ENCODE measurements around the gene MRPS6.

Gene MRPS6

GRCh38 chr21:34143685-34144182 is 70.4 kb downstream of the MRPS6 start:
- peaks cover 20% of the 10 kb centered on the region for H3K36me3 ChIP-seq (ENCODE audit: insufficient read depth, low read length)
- H3K27ac ChIP-seq (ENCODE audit: low read depth, low read length) = no peak overlapping the region
- no peaks in the 10 kb centered on the region for H3K27me3 ChIP-seq (ENCODE audit: control insufficient read depth in 1 of 2, insufficient read depth in 2 of 2, low read length in 2 of 2)
- peaks cover 26% of the 10 kb centered on the region for H3K4me1 ChIP-seq (ENCODE audit: insufficient read depth, low read length)
- H3K9ac ChIP-seq (ENCODE audit: low read length) = no peak overlapping the region
- H3K9me3 ChIP-seq (ENCODE audit: low read length) = no peaks in the 10 kb centered on the region
- no peak overlapping the region for H3K4me3 ChIP-seq (ENCODE audit: low read depth in 1 of 2, low read length in 2 of 2)

- Histone ChIP-seq H3K27ac (ENCODE audit: low read depth, low read length) (no peak overlapping the region), H3K27me3 (ENCODE audit: control insufficient read depth in 1 of 2, insufficient read depth in 2 of 2, low read length in 2 of 2) (no peaks in the 10 kb centered on the region), H3K4me1 (ENCODE audit: insufficient read depth, low read length) (peaks cover 26% of the 10 kb centered on the region), H3K36me3 (ENCODE audit: insufficient read depth, low read length) (peaks cover 20% of the 10 kb centered on the region), H3K9ac (ENCODE audit: low read length) (no peak overlapping the region), H3K4me3 (ENCODE audit: low read depth in 1 of 2, low read length in 2 of 2) (no peak overlapping the region), H3K9me3 (ENCODE audit: low read length) (no peaks in the 10 kb centered on the region)
These were observed 70.8 kb downstream of the MRPS6 start for GRCh38 chr21:34144224-34144623.

- Histone ChIP-seq H3K36me3 (ENCODE audit: insufficient read depth, low read length) (peaks cover 15% of the 10 kb centered on the region), H3K27ac (ENCODE audit: low read depth, low read length) (no peak overlapping the region), H3K4me3 (ENCODE audit: low read depth in 1 of 2, low read length in 2 of 2) (no peak overlapping the region), H3K4me1 (ENCODE audit: insufficient read depth, low read length) (peaks cover 19% of the 10 kb centered on the region), H3K9ac (ENCODE audit: low read length) (no peak overlapping the region), H3K9me3 (ENCODE audit: low read length) (no peaks in the 10 kb centered on the region), H3K27me3 (ENCODE audit: control insufficient read depth in 1 of 2, insufficient read depth in 2 of 2, low read length in 2 of 2) (no peaks in the 10 kb centered on the region)
These were observed 74.5 kb downstream of the MRPS6 start for GRCh38 chr21:34147792-34148418.

- no peak overlapping the region for H3K9ac ChIP-seq (ENCODE audit: low read length)
- no peaks in the 10 kb centered on the region for H3K9me3 ChIP-seq (ENCODE audit: low read length)
- H3K27ac ChIP-seq (ENCODE audit: low read depth, low read length) = no peak overlapping the region
- H3K36me3 ChIP-seq (ENCODE audit: insufficient read depth, low read length) = peaks cover 10% of the 10 kb centered on the region
- no peak overlapping the region for H3K4me3 ChIP-seq (ENCODE audit: low read depth in 1 of 2, low read length in 2 of 2)
- H3K27me3 ChIP-seq (ENCODE audit: control insufficient read depth in 1 of 2, insufficient read depth in 2 of 2, low read length in 2 of 2) = no peaks in the 10 kb centered on the region
- peaks cover 16% of the 10 kb centered on the region for H3K4me1 ChIP-seq (ENCODE audit: insufficient read depth, low read length)
These were observed 75.0 kb downstream of the MRPS6 start for GRCh38 chr21:34148419-34148804.

- no peak overlapping the region for H3K4me3 ChIP-seq (ENCODE audit: low read depth in 1 of 2, low read length in 2 of 2)
- H3K36me3 ChIP-seq (ENCODE audit: insufficient read depth, low read length) = peaks cover 6% of the 10 kb centered on the region
- peaks cover 10% of the 10 kb centered on the region for H3K4me1 ChIP-seq (ENCODE audit: insufficient read depth, low read length)
- H3K9me3 ChIP-seq (ENCODE audit: low read length) = no peaks in the 10 kb centered on the region
- no peaks in the 10 kb centered on the region for H3K27me3 ChIP-seq (ENCODE audit: control insufficient read depth in 1 of 2, insufficient read depth in 2 of 2, low read length in 2 of 2)
- no peak overlapping the region for H3K27ac ChIP-seq (ENCODE audit: low read depth, low read length)
- H3K9ac ChIP-seq (ENCODE audit: low read length) = no peak overlapping the region
These were observed 75.6 kb downstream of the MRPS6 start for GRCh38 chr21:34148826-34149558.

- H3K9ac ChIP-seq (ENCODE audit: low read length) = no peak overlapping the region
- no peaks in the 10 kb centered on the region for H3K36me3 ChIP-seq (ENCODE audit: insufficient read depth, low read length)
- peaks cover 5% of the 10 kb centered on the region for H3K4me1 ChIP-seq (ENCODE audit: insufficient read depth, low read length)
- H3K27me3 ChIP-seq (ENCODE audit: control insufficient read depth in 1 of 2, insufficient read depth in 2 of 2, low read length in 2 of 2) = no peaks in the 10 kb centered on the region
- no peaks in the 10 kb centered on the region for H3K9me3 ChIP-seq (ENCODE audit: low read length)
- H3K4me3 ChIP-seq (ENCODE audit: low read depth in 1 of 2, low read length in 2 of 2) = no peak overlapping the region
- H3K27ac ChIP-seq (ENCODE audit: low read depth, low read length) = no peak overlapping the region
These were observed 79.1 kb downstream of the MRPS6 start for GRCh38 chr21:34152500-34152899.

- no peaks in the 10 kb centered on the region for H3K36me3 ChIP-seq (ENCODE audit: insufficient read depth, low read length)
- H3K9me3 ChIP-seq (ENCODE audit: low read length) = no peaks in the 10 kb centered on the region
- H3K27ac ChIP-seq (ENCODE audit: low read depth, low read length) = no peak overlapping the region
- no peak overlapping the region for H3K9ac ChIP-seq (ENCODE audit: low read length)
- H3K4me3 ChIP-seq (ENCODE audit: low read depth in 1 of 2, low read length in 2 of 2) = no peak overlapping the region
- H3K27me3 ChIP-seq (ENCODE audit: control insufficient read depth in 1 of 2, insufficient read depth in 2 of 2, low read length in 2 of 2) = no peaks in the 10 kb centered on the region
- no peaks in the 10 kb centered on the region for H3K4me1 ChIP-seq (ENCODE audit: insufficient read depth, low read length)
These were observed 81.5 kb downstream of the MRPS6 start for GRCh38 chr21:34154878-34155277.

GRCh38 chr21:34156957-34157356 is 83.6 kb downstream of the MRPS6 start:
- H3K27me3 ChIP-seq (ENCODE audit: control insufficient read depth in 1 of 2, insufficient read depth in 2 of 2, low read length in 2 of 2) = no peaks in the 10 kb centered on the region
- no peak overlapping the region for H3K27ac ChIP-seq (ENCODE audit: low read depth, low read length)
- no peak overlapping the region for H3K4me3 ChIP-seq (ENCODE audit: low read depth in 1 of 2, low read length in 2 of 2)
- no peaks in the 10 kb centered on the region for H3K4me1 ChIP-seq (ENCODE audit: insufficient read depth, low read length)
- no peaks in the 10 kb centered on the region for H3K9me3 ChIP-seq (ENCODE audit: low read length)
- H3K36me3 ChIP-seq (ENCODE audit: insufficient read depth, low read length) = no peaks in the 10 kb centered on the region
- H3K9ac ChIP-seq (ENCODE audit: low read length) = no peak overlapping the region

- H3K4me3 ChIP-seq (ENCODE audit: low read depth in 1 of 2, low read length in 2 of 2) = no peak overlapping the region
- no peak overlapping the region for H3K27ac ChIP-seq (ENCODE audit: low read depth, low read length)
- H3K9ac ChIP-seq (ENCODE audit: low read length) = no peak overlapping the region
- H3K36me3 ChIP-seq (ENCODE audit: insufficient read depth, low read length) = no peaks in the 10 kb centered on the region
- peaks cover 2% of the 10 kb centered on the region for H3K9me3 ChIP-seq (ENCODE audit: low read length)
- H3K4me1 ChIP-seq (ENCODE audit: insufficient read depth, low read length) = no peaks in the 10 kb centered on the region
- H3K27me3 ChIP-seq (ENCODE audit: control insufficient read depth in 1 of 2, insufficient read depth in 2 of 2, low read length in 2 of 2) = no peaks in the 10 kb centered on the region
These were observed 84.1 kb downstream of the MRPS6 start for GRCh38 chr21:34157521-34157920.

- H3K4me1 ChIP-seq (ENCODE audit: insufficient read depth, low read length) = no peaks in the 10 kb centered on the region
- no peak overlapping the region for H3K9ac ChIP-seq (ENCODE audit: low read length)
- H3K36me3 ChIP-seq (ENCODE audit: insufficient read depth, low read length) = no peaks in the 10 kb centered on the region
- H3K27me3 ChIP-seq (ENCODE audit: control insufficient read depth in 1 of 2, insufficient read depth in 2 of 2, low read length in 2 of 2) = no peaks in the 10 kb centered on the region
- no peak overlapping the region for H3K27ac ChIP-seq (ENCODE audit: low read depth, low read length)
- H3K4me3 ChIP-seq (ENCODE audit: low read depth in 1 of 2, low read length in 2 of 2) = no peak overlapping the region
- peaks cover 10% of the 10 kb centered on the region for H3K9me3 ChIP-seq (ENCODE audit: low read length)
These were observed 85.8 kb downstream of the MRPS6 start for GRCh38 chr21:34158866-34159835.

GRCh38 chr21:34166468-34166867 is 93.1 kb downstream of the MRPS6 start:
- peaks cover 3% of the 10 kb centered on the region for H3K36me3 ChIP-seq (ENCODE audit: insufficient read depth, low read length)

More at GRCh38 chr21:34166468-34166867, 93.1 kb downstream of the MRPS6 start:
- Histone ChIP-seq H3K4me1 (ENCODE audit: insufficient read depth, low read length) (no peaks in the 10 kb centered on the region), H3K27ac (ENCODE audit: low read depth, low read length) (no peak overlapping the region), H3K27me3 (ENCODE audit: control insufficient read depth in 1 of 2, insufficient read depth in 2 of 2, low read length in 2 of 2) (no peaks in the 10 kb centered on the region), H3K9me3 (ENCODE audit: low read length) (peaks cover 38% of the 10 kb centered on the region), H3K9ac (ENCODE audit: low read length) (no peak overlapping the region), H3K4me3 (ENCODE audit: low read depth in 1 of 2, low read length in 2 of 2) (peak overlapping the region in 1 of 2 donors; percentile 35)
